Measurements from ENCODE around the gene ZNF740.

DNA sequence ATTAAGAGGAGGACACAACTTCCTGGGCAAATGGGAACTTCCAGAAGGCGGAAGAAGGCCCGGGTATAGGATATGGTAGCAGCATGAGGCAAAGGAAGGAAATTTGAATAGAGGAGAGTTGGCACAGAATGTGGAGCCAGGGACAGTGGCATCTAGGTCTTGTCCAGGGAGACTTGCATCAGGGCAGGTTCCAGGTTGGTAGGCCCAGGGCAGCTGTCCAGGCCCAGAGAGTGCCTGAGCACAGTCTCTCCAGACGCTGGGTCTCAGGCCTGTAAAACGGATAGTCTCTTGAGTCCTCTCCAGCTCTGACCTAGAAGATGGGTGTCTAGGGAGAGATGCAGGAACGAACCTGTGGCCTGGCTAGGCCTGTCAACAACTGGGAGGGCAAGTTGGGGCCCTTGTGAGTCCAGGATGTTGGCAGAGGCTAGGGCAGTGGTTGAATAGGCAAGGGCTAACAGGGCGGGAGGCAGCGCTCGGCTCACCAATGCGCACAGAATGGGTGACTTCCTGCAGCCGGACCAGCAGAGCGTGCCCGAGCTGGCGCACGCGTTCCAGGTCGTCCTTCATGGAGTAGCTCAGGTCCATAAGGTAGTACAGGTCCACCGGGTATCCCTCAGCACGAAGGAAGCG is 16.6 kb downstream of the ZNF740 start:
- TF ChIP-seq EZH2phosphoT487 (IDR thresholded peaks at IDR 0.05; ENCODE audit: borderline replicate concordance, low read depth), result no peak
- no peak for TF ChIP-seq EP300 (IDR thresholded peaks at IDR 0.05; ENCODE audit: borderline replicate concordance in 1 of 2, low read depth in 1 of 2, low read length in 1 of 2)
- no peak for TF ChIP-seq POLR2AphosphoS5 (IDR thresholded peaks at IDR 0.05; ENCODE audit: low read depth, low read length)
- TF ChIP-seq MXI1 (IDR thresholded peaks at IDR 0.05; ENCODE audit: low read depth, low read length), result no peak
- TF ChIP-seq, protein P1, sequence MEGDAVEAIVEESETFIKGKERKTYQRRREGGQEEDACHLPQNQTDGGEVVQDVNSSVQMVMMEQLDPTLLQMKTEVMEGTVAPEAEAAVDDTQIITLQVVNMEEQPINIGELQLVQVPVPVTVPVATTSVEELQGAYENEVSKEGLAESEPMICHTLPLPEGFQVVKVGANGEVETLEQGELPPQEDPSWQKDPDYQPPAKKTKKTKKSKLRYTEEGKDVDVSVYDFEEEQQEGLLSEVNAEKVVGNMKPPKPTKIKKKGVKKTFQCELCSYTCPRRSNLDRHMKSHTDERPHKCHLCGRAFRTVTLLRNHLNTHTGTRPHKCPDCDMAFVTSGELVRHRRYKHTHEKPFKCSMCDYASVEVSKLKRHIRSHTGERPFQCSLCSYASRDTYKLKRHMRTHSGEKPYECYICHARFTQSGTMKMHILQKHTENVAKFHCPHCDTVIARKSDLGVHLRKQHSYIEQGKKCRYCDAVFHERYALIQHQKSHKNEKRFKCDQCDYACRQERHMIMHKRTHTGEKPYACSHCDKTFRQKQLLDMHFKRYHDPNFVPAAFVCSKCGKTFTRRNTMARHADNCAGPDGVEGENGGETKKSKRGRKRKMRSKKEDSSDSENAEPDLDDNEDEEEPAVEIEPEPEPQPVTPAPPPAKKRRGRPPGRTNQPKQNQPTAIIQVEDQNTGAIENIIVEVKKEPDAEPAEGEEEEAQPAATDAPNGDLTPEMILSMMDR (IDR thresholded peaks at IDR 0.05), result no peak
- TF ChIP-seq NFIC (IDR thresholded peaks at IDR 0.05; ENCODE audit: borderline replicate concordance), result no peak
- TF ChIP-seq, protein P2, sequence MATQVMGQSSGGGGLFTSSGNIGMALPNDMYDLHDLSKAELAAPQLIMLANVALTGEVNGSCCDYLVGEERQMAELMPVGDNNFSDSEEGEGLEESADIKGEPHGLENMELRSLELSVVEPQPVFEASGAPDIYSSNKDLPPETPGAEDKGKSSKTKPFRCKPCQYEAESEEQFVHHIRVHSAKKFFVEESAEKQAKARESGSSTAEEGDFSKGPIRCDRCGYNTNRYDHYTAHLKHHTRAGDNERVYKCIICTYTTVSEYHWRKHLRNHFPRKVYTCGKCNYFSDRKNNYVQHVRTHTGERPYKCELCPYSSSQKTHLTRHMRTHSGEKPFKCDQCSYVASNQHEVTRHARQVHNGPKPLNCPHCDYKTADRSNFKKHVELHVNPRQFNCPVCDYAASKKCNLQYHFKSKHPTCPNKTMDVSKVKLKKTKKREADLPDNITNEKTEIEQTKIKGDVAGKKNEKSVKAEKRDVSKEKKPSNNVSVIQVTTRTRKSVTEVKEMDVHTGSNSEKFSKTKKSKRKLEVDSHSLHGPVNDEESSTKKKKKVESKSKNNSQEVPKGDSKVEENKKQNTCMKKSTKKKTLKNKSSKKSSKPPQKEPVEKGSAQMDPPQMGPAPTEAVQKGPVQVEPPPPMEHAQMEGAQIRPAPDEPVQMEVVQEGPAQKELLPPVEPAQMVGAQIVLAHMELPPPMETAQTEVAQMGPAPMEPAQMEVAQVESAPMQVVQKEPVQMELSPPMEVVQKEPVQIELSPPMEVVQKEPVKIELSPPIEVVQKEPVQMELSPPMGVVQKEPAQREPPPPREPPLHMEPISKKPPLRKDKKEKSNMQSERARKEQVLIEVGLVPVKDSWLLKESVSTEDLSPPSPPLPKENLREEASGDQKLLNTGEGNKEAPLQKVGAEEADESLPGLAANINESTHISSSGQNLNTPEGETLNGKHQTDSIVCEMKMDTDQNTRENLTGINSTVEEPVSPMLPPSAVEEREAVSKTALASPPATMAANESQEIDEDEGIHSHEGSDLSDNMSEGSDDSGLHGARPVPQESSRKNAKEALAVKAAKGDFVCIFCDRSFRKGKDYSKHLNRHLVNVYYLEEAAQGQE (IDR thresholded peaks at IDR 0.05; ENCODE audit: low read depth, low read length), result no peak
- TF ChIP-seq, protein P3, sequence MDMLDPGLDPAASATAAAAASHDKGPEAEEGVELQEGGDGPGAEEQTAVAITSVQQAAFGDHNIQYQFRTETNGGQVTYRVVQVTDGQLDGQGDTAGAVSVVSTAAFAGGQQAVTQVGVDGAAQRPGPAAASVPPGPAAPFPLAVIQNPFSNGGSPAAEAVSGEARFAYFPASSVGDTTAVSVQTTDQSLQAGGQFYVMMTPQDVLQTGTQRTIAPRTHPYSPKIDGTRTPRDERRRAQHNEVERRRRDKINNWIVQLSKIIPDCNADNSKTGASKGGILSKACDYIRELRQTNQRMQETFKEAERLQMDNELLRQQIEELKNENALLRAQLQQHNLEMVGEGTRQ (IDR thresholded peaks at IDR 0.05; ENCODE audit: borderline replicate concordance, low read depth, low read length), result no peak
- no peak for TF ChIP-seq TCF12 (IDR thresholded peaks at IDR 0.05)
